WTC11 (cell line): Measurements from ENCODE around the gene GPR3.

Experiments
- CBFB ChIP-seq: sonication (generic); formaldehyde crosslinking; IDR thresholded peaks from 2 replicates; pipeline ENCODE4 v1.8.1; 2022; ENCODE audit warnings: mild to moderate bottlenecking, low read depth, missing genetic modification reagents
- RELA ChIP-seq: sonication (generic); formaldehyde crosslinking; IDR thresholded peaks from 2 replicates; pipeline ENCODE4 v1.8.1; 2022; ENCODE audit warnings: missing genetic modification reagents, mild to moderate bottlenecking, borderline replicate concordance
- TCF7 ChIP-seq: sonication (generic); formaldehyde crosslinking; IDR thresholded peaks from 2 replicates; pipeline ENCODE4 v1.8.0; 2022; ENCODE audit warnings: mild to moderate bottlenecking, low read depth, missing genetic modification reagents, moderate library complexity
- TEAD4 ChIP-seq: sonication (generic); formaldehyde crosslinking; IDR thresholded peaks from 2 replicates; pipeline ENCODE4 v1.8.0; 2022; ENCODE audit warnings: mild to moderate bottlenecking, missing genetic modification reagents
- ZNF317 ChIP-seq: sonication (generic); formaldehyde crosslinking; IDR thresholded peaks from 2 replicates; pipeline ENCODE4 v1.8.1; 2023; ENCODE audit warnings: low read depth, mild to moderate bottlenecking, moderate library complexity, missing genetic modification reagents, borderline replicate concordance
- TF ChIP-seq, protein P1 (sequence below): fragments of 200-600 bp; IDR thresholded peaks from 2 replicates; pipeline ENCODE4 v1.8.0; 2022; ENCODE audit warnings: antibody characterized with exemption
- TF ChIP-seq, protein P2 (sequence below): fragments of 250-450 bp; sonication (Bioruptor Pico); IDR thresholded peaks from 2 replicates; pipeline ENCODE4 v1.9.0; 2021; ENCODE audit warnings: mild to moderate bottlenecking, borderline replicate concordance

DNA sequence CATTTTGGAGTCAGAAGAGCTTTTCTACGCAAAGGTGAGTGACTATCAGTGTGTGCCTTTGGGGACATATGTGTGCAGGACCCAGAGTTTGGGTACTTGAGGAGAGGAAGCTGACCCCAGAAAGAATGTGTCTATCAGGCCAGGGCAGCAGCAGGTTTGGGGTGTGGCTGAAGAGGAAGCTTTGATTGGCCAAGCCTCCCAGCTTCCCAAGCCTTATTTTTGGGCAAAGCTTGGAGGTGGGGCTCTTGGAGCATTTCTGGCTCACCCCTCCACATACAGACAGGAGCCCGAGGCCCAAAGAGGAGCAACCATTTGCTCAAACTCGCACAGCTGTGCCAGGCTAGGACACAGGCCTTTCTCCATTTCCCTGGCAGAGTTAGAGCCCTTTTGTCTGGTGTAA is 4.7 kb downstream of the GPR3 start:
- no peak for TF ChIP-seq ZNF317
- TF ChIP-seq, protein P1, sequence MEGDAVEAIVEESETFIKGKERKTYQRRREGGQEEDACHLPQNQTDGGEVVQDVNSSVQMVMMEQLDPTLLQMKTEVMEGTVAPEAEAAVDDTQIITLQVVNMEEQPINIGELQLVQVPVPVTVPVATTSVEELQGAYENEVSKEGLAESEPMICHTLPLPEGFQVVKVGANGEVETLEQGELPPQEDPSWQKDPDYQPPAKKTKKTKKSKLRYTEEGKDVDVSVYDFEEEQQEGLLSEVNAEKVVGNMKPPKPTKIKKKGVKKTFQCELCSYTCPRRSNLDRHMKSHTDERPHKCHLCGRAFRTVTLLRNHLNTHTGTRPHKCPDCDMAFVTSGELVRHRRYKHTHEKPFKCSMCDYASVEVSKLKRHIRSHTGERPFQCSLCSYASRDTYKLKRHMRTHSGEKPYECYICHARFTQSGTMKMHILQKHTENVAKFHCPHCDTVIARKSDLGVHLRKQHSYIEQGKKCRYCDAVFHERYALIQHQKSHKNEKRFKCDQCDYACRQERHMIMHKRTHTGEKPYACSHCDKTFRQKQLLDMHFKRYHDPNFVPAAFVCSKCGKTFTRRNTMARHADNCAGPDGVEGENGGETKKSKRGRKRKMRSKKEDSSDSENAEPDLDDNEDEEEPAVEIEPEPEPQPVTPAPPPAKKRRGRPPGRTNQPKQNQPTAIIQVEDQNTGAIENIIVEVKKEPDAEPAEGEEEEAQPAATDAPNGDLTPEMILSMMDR: no peak
- TF ChIP-seq RELA (CRISPR knock-in tag): no peak
- no peak for TF ChIP-seq CBFB (CRISPR knock-in tag)
- TF ChIP-seq TEAD4 (CRISPR knock-in tag): no peak
- TF ChIP-seq TCF7 (CRISPR knock-in tag): no peak
- TF ChIP-seq, protein P2, sequence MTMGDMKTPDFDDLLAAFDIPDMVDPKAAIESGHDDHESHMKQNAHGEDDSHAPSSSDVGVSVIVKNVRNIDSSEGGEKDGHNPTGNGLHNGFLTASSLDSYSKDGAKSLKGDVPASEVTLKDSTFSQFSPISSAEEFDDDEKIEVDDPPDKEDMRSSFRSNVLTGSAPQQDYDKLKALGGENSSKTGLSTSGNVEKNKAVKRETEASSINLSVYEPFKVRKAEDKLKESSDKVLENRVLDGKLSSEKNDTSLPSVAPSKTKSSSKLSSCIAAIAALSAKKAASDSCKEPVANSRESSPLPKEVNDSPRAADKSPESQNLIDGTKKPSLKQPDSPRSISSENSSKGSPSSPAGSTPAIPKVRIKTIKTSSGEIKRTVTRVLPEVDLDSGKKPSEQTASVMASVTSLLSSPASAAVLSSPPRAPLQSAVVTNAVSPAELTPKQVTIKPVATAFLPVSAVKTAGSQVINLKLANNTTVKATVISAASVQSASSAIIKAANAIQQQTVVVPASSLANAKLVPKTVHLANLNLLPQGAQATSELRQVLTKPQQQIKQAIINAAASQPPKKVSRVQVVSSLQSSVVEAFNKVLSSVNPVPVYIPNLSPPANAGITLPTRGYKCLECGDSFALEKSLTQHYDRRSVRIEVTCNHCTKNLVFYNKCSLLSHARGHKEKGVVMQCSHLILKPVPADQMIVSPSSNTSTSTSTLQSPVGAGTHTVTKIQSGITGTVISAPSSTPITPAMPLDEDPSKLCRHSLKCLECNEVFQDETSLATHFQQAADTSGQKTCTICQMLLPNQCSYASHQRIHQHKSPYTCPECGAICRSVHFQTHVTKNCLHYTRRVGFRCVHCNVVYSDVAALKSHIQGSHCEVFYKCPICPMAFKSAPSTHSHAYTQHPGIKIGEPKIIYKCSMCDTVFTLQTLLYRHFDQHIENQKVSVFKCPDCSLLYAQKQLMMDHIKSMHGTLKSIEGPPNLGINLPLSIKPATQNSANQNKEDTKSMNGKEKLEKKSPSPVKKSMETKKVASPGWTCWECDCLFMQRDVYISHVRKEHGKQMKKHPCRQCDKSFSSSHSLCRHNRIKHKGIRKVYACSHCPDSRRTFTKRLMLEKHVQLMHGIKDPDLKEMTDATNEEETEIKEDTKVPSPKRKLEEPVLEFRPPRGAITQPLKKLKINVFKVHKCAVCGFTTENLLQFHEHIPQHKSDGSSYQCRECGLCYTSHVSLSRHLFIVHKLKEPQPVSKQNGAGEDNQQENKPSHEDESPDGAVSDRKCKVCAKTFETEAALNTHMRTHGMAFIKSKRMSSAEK (CRISPR knock-in tag): no peak
